NCI-H82 treated with DMSO at 0.1 percent for 48 hours (cell line): ENCODE measurements around the gene RAB7A.

ENCODE experiments used
- DNase-seq: peaks from one replicate; lab custom pipeline; 2025; ENCODE audit not compliant: unreplicated experiment; lab: John Stamatoyannopoulos, UW

RAB7A gene

GRCh38 chr3:128848936-128849335, 123.0 kb downstream of the RAB7A start:
- no peak for DNase-seq

GRCh38 chr3:128849911-128850455, 124.0 kb downstream of the RAB7A start:
- no peak for DNase-seq

GRCh38 chr3:128850544-128850943, 124.6 kb downstream of the RAB7A start:
- no peak for DNase-seq

- DNase-seq = no peak
Measured at GRCh38 chr3:128851601-128852000, 125.6 kb downstream of the RAB7A start.

GRCh38 chr3:128853826-128854225, 127.8 kb downstream of the RAB7A start:
- DNase-seq = no peak

GRCh38 chr3:128854475-128854874, 128.5 kb downstream of the RAB7A start:
- no peak for DNase-seq

GRCh38 chr3:128855569-128855968, 129.6 kb downstream of the RAB7A start:
- DNase-seq = no peak

GRCh38 chr3:128858167-128858566, 132.2 kb downstream of the RAB7A start:
- DNase-seq = no peak

- DNase-seq = no peak
Measured at GRCh38 chr3:128859630-128860029, 133.6 kb downstream of the RAB7A start.

GRCh38 chr3:128861491-128861890, 135.5 kb downstream of the RAB7A start:
- no peak for DNase-seq

- no peak for DNase-seq
Measured at GRCh38 chr3:128863560-128863959, 137.6 kb downstream of the RAB7A start.
